ENCODE results near the gene UBE4B. TPM values are rescaled to one million over a fixed set of nuclear protein-coding genes. Genes with fewer than 3 reads are reported as not detected.

The UBE4B gene
- total and polyA plus RNA-seq, 2 experiments from 2014 or later: 28.4 to 115 TPM

- TF ChIP-seq CTCF (conservative IDR thresholded peaks at IDR 0.05; ENCODE audit: low read depth in 2 of 2): no peak
- no peak for TF ChIP-seq CREB1 (CRISPR knock-in tag; IDR thresholded peaks at IDR 0.05; ENCODE audit: low read depth)
- no peak for TF ChIP-seq NANOG (IDR thresholded peaks at IDR 0.05; ENCODE audit: borderline replicate concordance)
- TF ChIP-seq ZNF114 (CRISPR knock-in tag; IDR thresholded peaks at IDR 0.05): no peak
- TF ChIP-seq JUNB (IDR thresholded peaks at IDR 0.05; ENCODE audit: unreplicated experiment): no peak
- TF ChIP-seq ZNF462 (CRISPR knock-in tag; IDR thresholded peaks at IDR 0.05): no peak
- TF ChIP-seq EZH2 (IDR thresholded peaks at IDR 0.05; ENCODE audit: low read depth, unreplicated experiment): no peak
Measured at GRCh38 chr1:10031461-10031860, 1.3 kb upstream of the UBE4B start (continued).

- peaks cover 8% of the 10 kb centered on the region for H3K4me1 Mint-ChIP-seq
- Histone ChIP-seq H3K27ac (ENCODE audit: low read depth) (peak overlapping the region; percentile 99), H3K4me1 (ENCODE audit: insufficient read depth) (peaks cover 9% of the 10 kb centered on the region; the same call in 1 of the 2 replicates), H3K4me3 (peak overlapping the region; percentile 81), H3K36me3 (ENCODE audit: insufficient read depth) (0 out of 2 replicates have a peak, but pooled peaks cover 5% of the 10 kb centered on the region), H3K9me2 (ENCODE audit: insufficient read depth) (no peaks in the 10 kb centered on the region), H3F3A (replicated peaks; ENCODE audit: low read depth) (peaks cover 6% of the 10 kb centered on the region), H3K27me3 (ENCODE audit: insufficient read depth) (no peaks in the 10 kb centered on the region), H3K79me2 (replicated peaks; ENCODE audit: insufficient read depth) (peaks cover 51% of the 10 kb centered on the region), H4K20me1 (replicated peaks; ENCODE audit: insufficient read depth) (peaks cover 12% of the 10 kb centered on the region; the same call in 1 of the 2 replicates), H2AFZ (peak overlapping the region; percentile 69), H3K4me2 (peak overlapping the region; percentile 83)
- H3K4me3 Mint-ChIP-seq: peak overlapping the region; percentile 96
- H3K36me3 Mint-ChIP-seq (ENCODE audit: low read depth): peaks cover 20% of the 10 kb centered on the region
- peak overlapping the region; percentile 99 for H3K27ac Mint-ChIP-seq
- peaks cover 6% of the 10 kb centered on the region for H3K27me3 Mint-ChIP-seq (ENCODE audit: insufficient read depth, low read depth, poor library complexity)
- ATAC-seq (peak; percentile 48), DNase-seq (ENCODE audit: low spot score) (peak; percentile 57)
- H3K9me3 Mint-ChIP-seq: peaks cover 2% of the 10 kb centered on the region; the same call in 1 of the 3 replicates
- TF ChIP-seq ZNF114 (CRISPR knock-in tag; IDR thresholded peaks at IDR 0.05) (no peak), EZH2phosphoT487 (IDR thresholded peaks at IDR 0.05; ENCODE audit: unreplicated experiment) (no peak), REST (IDR thresholded peaks at IDR 0.05; ENCODE audit: unreplicated experiment) (no peak), JUNB (IDR thresholded peaks at IDR 0.05; ENCODE audit: unreplicated experiment) (no peak), ZNF331 (CRISPR knock-in tag; IDR thresholded peaks at IDR 0.05; ENCODE audit: low read depth) (no peak), CTCF (conservative IDR thresholded peaks at IDR 0.05; ENCODE audit: low read depth in 2 of 2) (no peak; a peak in 1 of 4 replicates)
Measured at GRCh38 chr1:10033359-10033845, 644 bp downstream of the UBE4B start.

All from GM23338 (cell line).